Endothelial cell of umbilical vein (primary cell): ENCODE results near the gene DNAL1. TPM values are rescaled to one million over a fixed set of nuclear protein-coding genes. Genes with fewer than 3 reads are reported as not detected.

Source experiments
- BruUV-seq: library from RNA; stranded (reverse); fragments of 400-500 nt; replicated peaks from 2 replicates; lab custom pipeline; 2021; lab: Mats Ljungman, UMichigan
- CTCF ChIA-PET: fragments of 300-600, 350-600 bp; sonication (Branson Sonifier 250); formaldehyde crosslinking; loops from one replicate; lab custom pipeline; 2021; ENCODE audit warnings: antibody characterized with exemption, inconsistent platforms; lab: Charles Lee
- POLR2A ChIA-PET: fragments of 300-600, 350-600 bp; sonication (Branson Sonifier 250); formaldehyde crosslinking; loops from one replicate; lab custom pipeline; 2021; ENCODE audit warnings: antibody characterized with exemption, inconsistent platforms; lab: Charles Lee
- DNase-seq: peaks from one replicate; pipeline ENCODE4 v3.0.0-alpha.2; 2011; ENCODE audit warnings: low read depth, low spot score
- FAIRE-seq: peaks from 2 replicates; lab custom pipeline; 2011; peaks lifted over from hg19 to GRCh38; lab: Jason Lieb, UNC
- H2AFZ ChIP-seq: 2 replicates; pipeline ENCODE4 v1.6.0; 2012; ENCODE audit warnings: low read depth, low read length, control low read depth, inconsistent platforms
- H3K27ac ChIP-seq: 2 replicates; pipeline ENCODE4 v1.5.1; 2011; ENCODE audit warnings: low read depth, mild to moderate bottlenecking, control low read depth, low read length, moderate library complexity; ENCODE audit not compliant: insufficient read depth
- H3K27me3 ChIP-seq, 2 experiments: 2 replicates each; pipeline versions ENCODE4 v1.6.0 to v1.6.1; 2011; ENCODE audit warnings: low read length in 2 of 2, mixed read lengths in 1 of 2; ENCODE audit not compliant: control insufficient read depth in 2 of 2, insufficient read depth in 2 of 2
- H3K36me3 ChIP-seq, 2 experiments: 2 replicates in 1 of 2; 3 replicates in 1 of 2; pipeline ENCODE4 v1.5.1; 2011; ENCODE audit warnings: low read length in 2 of 2, mild to moderate bottlenecking in 1 of 2, moderate library complexity in 1 of 2; ENCODE audit not compliant: control insufficient read depth in 2 of 2, insufficient read depth in 2 of 2; ENCODE audit errors: extremely low read depth in 1 of 2
- H3K4me1 ChIP-seq: 3 replicates; pipeline ENCODE4 v1.5.1; 2011; ENCODE audit warnings: mild to moderate bottlenecking, low read length; ENCODE audit not compliant: control insufficient read depth, insufficient read depth; ENCODE audit errors: extremely low read depth
- H3K4me2 ChIP-seq: 2 replicates; pipeline ENCODE4 v1.6.1; 2011; ENCODE audit warnings: low read length, control low read depth, mixed read lengths; ENCODE audit not compliant: insufficient read depth
- H3K4me3 ChIP-seq, 3 experiments: fragments of 200-600 bp in 1 of 3; sonication (generic), shearing (Covaris generic) in 1 of 3; replicated peaks in 1 of 3; 2 replicates each; pipeline ENCODE4 v1.5.1; 2011 to 2016; ENCODE audit warnings: control low read depth in 3 of 3, low read length in 3 of 3, mild to moderate bottlenecking in 2 of 3, inconsistent platforms in 1 of 3, low read depth in 1 of 3, moderate library complexity in 1 of 3; ENCODE audit not compliant: insufficient read depth in 1 of 3
- H3K79me2 ChIP-seq: 2 replicates; pipeline ENCODE4 v1.6.0; 2012; ENCODE audit warnings: low read length, inconsistent platforms; ENCODE audit not compliant: control insufficient read depth, insufficient read depth
- H3K9ac ChIP-seq: replicated peaks from 2 replicates; pipeline ENCODE3; 2011; ENCODE audit warnings: low read length, control low read depth; ENCODE audit not compliant: insufficient read depth; ENCODE audit errors: extremely low read depth
- H3K9me1 ChIP-seq: replicated peaks from 3 replicates; pipeline ENCODE4 v1.6.0; 2011; ENCODE audit warnings: mild to moderate bottlenecking, low read length; ENCODE audit not compliant: control insufficient read depth, insufficient read depth; ENCODE audit errors: extremely low read depth
- H3K9me3 ChIP-seq: replicated peaks from 2 replicates; pipeline ENCODE4 v1.5.1; 2012; ENCODE audit warnings: low read length, inconsistent platforms; ENCODE audit not compliant: control insufficient read depth, insufficient read depth
- H4K20me1 ChIP-seq: replicated peaks from 2 replicates; pipeline ENCODE3; 2011; ENCODE audit warnings: mild to moderate bottlenecking, low read length; ENCODE audit not compliant: control insufficient read depth, insufficient read depth; ENCODE audit errors: extremely low read depth
- EZH2 ChIP-seq: IDR thresholded peaks from 2 replicates; pipeline ENCODE4 v1.6.1; 2012; ENCODE audit warnings: borderline replicate concordance, low read depth, mild to moderate bottlenecking, moderate library complexity, low read length, inconsistent platforms; ENCODE audit not compliant: severe bottlenecking
- FOS ChIP-seq: IDR thresholded peaks from 2 replicates; pipeline ENCODE4 v1.6.1; 2011; ENCODE audit warnings: mild to moderate bottlenecking, low read length, moderate library complexity, borderline replicate concordance; ENCODE audit not compliant: insufficient read depth
- GATA2 ChIP-seq: IDR thresholded peaks from 2 replicates; pipeline ENCODE4 v1.7.0; 2011; ENCODE audit warnings: low read depth, mild to moderate bottlenecking, moderate library complexity, mixed read lengths, low read length; ENCODE audit not compliant: insufficient read length, insufficient read depth
- JUN ChIP-seq: IDR thresholded peaks from 2 replicates; pipeline ENCODE4 v1.6.1; 2011; ENCODE audit warnings: borderline replicate concordance, low read depth; ENCODE audit not compliant: insufficient read length, insufficient read depth
- MYC ChIP-seq: IDR thresholded peaks from one replicate; pipeline ENCODE4 v1.6.1; 2011; ENCODE audit warnings: mild to moderate bottlenecking, low read depth, low read length
- POLR2A ChIP-seq: IDR thresholded peaks from 2 replicates; pipeline ENCODE4 v1.6.1; 2012; ENCODE audit warnings: low read depth, mild to moderate bottlenecking, control low read depth, low read length
- POLR2AphosphoS5 ChIP-seq: IDR thresholded peaks from 2 replicates; pipeline ENCODE4 v1.6.1; 2012; ENCODE audit warnings: low read depth, mild to moderate bottlenecking, control low read depth, low read length, moderate library complexity; ENCODE audit not compliant: insufficient read depth
- dilution Hi-C: fragments of 300-500 bp; cut with MboI; formaldehyde crosslinking; loops from one replicate; pipeline ENCODE4 v1.15.0; 2019; ENCODE audit warnings: low sequenced_read_pairs; ENCODE audit not compliant: extremely low pct_ligation_motif_present
- intact Hi-C: fragments of 100-400 bp; cut with micrococcal nuclease; formaldehyde crosslinking; loops from one replicate; pipeline ENCODE4 v1.10.0; 2022
- polyA plus RNA-seq, 4 experiments: library from polyadenylated mRNA; depleted of rRNA in 3 of 4; stranded (reverse) in 3 of 4; unstranded in 1 of 4; fragments of >200 nt; gene quantifications; 2 replicates each; pipeline versions ENCODE4 v1.2.1 to v1.2.3, GENCODE V29; 2011 to 2012; ENCODE audit warnings: missing spikeins in 1 of 4
- total RNA-seq: library from RNA; stranded (reverse); gene quantifications from 2 replicates; pipeline ENCODE4 v1.2.3, GENCODE V29; 2021
- TF ChIP-seq, protein P1 (sequence below), 2 donors: IDR thresholded peaks; 1 replicate in 1 of 2; 2 replicates in 1 of 2; pipeline ENCODE4 v1.5.1; 2011; ENCODE audit warnings: low read length in 2 of 2, mild to moderate bottlenecking in 2 of 2, moderate library complexity in 2 of 2, control low read depth in 1 of 2, inconsistent platforms in 1 of 2, low read depth in 1 of 2; ENCODE audit not compliant: insufficient read depth in 1 of 2; ENCODE audit errors: extremely low read depth in 1 of 2
- TF ChIP-seq, protein P2 (sequence below): IDR thresholded peaks from 2 replicates; pipeline ENCODE4 v1.6.1; 2011; ENCODE audit not compliant: insufficient read depth, insufficient read length

The DNAL1 gene
- total and polyA plus RNA-seq, 2 donors (not counting 3 experiments of a cell fraction or from before 2014, with no cell fraction given): 2.4 to 15.3 TPM

DNA sequence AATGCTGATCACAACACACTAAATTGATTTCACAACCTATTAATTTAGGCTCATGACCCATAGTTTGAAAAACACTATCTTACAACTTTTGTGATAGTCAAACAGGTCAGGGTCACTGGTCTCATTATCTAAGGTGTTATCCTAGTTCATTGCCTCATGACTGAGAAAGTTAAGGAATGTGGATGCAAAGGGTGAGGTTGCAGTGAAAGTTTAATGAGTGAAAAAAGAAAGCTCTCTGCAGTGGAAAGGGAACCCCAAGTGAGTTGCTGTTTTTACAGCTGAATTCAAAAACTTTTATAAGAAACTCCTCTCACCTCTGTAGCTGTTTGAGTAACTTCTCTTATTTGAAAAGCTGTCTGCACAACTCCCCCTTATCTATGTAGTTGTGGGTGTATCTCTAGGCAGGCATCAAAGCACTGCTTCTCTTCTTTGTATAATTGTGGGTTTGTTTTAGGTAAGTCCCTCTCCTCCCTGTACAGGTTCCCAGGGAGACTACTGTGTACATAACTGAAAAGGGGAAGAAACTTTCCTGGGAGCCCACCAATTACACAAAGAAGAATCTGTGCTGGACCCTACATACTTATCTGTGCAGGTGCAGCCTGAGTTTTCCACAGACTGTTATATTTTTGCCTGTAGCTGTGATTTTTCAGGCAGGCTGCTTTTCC lies 18.9 kb downstream of the DNAL1 start:
- dilution Hi-C loops: no loop called here
- Histone ChIP-seq H2AFZ (no peak overlapping the region), H3K4me3 (no peak overlapping the region), H4K20me1 (no peaks in the 10 kb centered on the region), H3K9me1 (no peaks in the 10 kb centered on the region), H3K9me3 (no peaks in the 10 kb centered on the region), H3K4me2 (no peak overlapping the region), H3K27me3 (no peaks in the 10 kb centered on the region), H3K27ac (no peak overlapping the region), H3K9ac (no peak overlapping the region), H3K4me1 (peaks cover 6% of the 10 kb centered on the region), H3K79me2 (no peaks in the 10 kb centered on the region), H3K36me3 (peaks cover 0 to 3% of the 10 kb centered on the region in 2 experiments)
- ChIA-PET CTCF (interaction anchor here (0.7 to 1.3 kb wide), 2 partner anchors 16 to 27 kb away, joined by 3 to 4 read pairs; no protein-coding TSS in a partner anchor), POLR2A (no interaction called here)
- intact Hi-C loops: no loop called here
- DNase-seq: no peak
- BruUV-seq: no TSS peak
- FAIRE-seq: no peak
- TF ChIP-seq FOS: no peak
- TF ChIP-seq, protein P1, sequence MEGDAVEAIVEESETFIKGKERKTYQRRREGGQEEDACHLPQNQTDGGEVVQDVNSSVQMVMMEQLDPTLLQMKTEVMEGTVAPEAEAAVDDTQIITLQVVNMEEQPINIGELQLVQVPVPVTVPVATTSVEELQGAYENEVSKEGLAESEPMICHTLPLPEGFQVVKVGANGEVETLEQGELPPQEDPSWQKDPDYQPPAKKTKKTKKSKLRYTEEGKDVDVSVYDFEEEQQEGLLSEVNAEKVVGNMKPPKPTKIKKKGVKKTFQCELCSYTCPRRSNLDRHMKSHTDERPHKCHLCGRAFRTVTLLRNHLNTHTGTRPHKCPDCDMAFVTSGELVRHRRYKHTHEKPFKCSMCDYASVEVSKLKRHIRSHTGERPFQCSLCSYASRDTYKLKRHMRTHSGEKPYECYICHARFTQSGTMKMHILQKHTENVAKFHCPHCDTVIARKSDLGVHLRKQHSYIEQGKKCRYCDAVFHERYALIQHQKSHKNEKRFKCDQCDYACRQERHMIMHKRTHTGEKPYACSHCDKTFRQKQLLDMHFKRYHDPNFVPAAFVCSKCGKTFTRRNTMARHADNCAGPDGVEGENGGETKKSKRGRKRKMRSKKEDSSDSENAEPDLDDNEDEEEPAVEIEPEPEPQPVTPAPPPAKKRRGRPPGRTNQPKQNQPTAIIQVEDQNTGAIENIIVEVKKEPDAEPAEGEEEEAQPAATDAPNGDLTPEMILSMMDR (IDR thresholded peaks at IDR 0.05; ENCODE audit: extremely low read depth in 1 of 2, insufficient read depth in 1 of 2, low read depth in 1 of 2, low read length in 2 of 2): no peak
- TF ChIP-seq POLR2A: no peak
- TF ChIP-seq POLR2AphosphoS5: no peak
- no peak for TF ChIP-seq EZH2
- no peak for TF ChIP-seq JUN
- TF ChIP-seq GATA2: no peak
- TF ChIP-seq, protein P2, sequence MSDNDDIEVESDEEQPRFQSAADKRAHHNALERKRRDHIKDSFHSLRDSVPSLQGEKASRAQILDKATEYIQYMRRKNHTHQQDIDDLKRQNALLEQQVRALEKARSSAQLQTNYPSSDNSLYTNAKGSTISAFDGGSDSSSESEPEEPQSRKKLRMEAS: no peak
- no peak for TF ChIP-seq MYC
